Tibial nerve (tissue), 4 donors: ENCODE results near the gene CYP1A2. TPM values are rescaled to one million over a fixed set of nuclear protein-coding genes. Genes with fewer than 3 reads are reported as not detected.
"Not testable (repeated sequence)": the region's sequence is repeated elsewhere in the genome, so short reads cannot be mapped to it uniquely, and the experiment has no call there.

Source experiments
- DNase-seq, 2 donors: peaks; one replicate each; pipeline ENCODE4 v3.0.0-alpha.2; 2019; ENCODE audit warnings: low spot score in 2 of 2
- H3K27ac ChIP-seq, 4 donors: fragments of 200-600 bp; sonication (generic) in 3 of 4; one replicate each; pipeline ENCODE4 v1.5.1; 2017 to 2019; ENCODE audit warnings: mild to moderate bottlenecking in 1 of 4
- H3K27me3 ChIP-seq, 2 donors: fragments of 200-600 bp; sonication (generic) in 1 of 2; one replicate each; pipeline versions ENCODE4 v1.5.1 to v1.6.0; 2017 to 2019
- H3K36me3 ChIP-seq, 3 donors: fragments of 200-600 bp; sonication (generic); one replicate each; pipeline ENCODE4 v1.5.1; 2018 to 2019
- H3K4me1 ChIP-seq, 4 donors: fragments of 200-600 bp; sonication (generic) in 3 of 4; one replicate each; pipeline ENCODE4 v1.5.1; 2017 to 2019
- H3K4me3 ChIP-seq, 4 donors: fragments of 200-600 bp; sonication (generic) in 3 of 4; one replicate each; pipeline ENCODE4 v1.5.1; 2017 to 2019; ENCODE audit warnings: mild to moderate bottlenecking in 1 of 4, moderate library complexity in 1 of 4
- H3K9me3 ChIP-seq, 4 donors: fragments of 200-600 bp; sonication (generic) in 3 of 4; one replicate each; pipeline ENCODE4 v1.5.1; 2017 to 2019
- EP300 ChIP-seq, 2 donors: sonication (generic); formaldehyde crosslinking; IDR thresholded peaks; one replicate each; pipeline ENCODE4 v1.6.1; 2017; ENCODE audit warnings: antibody characterized with exemption in 2 of 2, mild to moderate bottlenecking in 1 of 2
- POLR2A ChIP-seq, 2 donors: fragments of 450-650 bp; IDR thresholded peaks; one replicate each; pipeline ENCODE4 v1.6.1; 2017; ENCODE audit warnings: antibody characterized with exemption in 2 of 2, mild to moderate bottlenecking in 2 of 2, moderate library complexity in 2 of 2
- WGBS, 2 donors: methylation state at CpG; one replicate each; pipeline ENCODE4 v1.1.5; 2018; 5-methylcytosine and 5-hydroxymethylcytosine counted together
- total RNA-seq, 4 donors: library from RNA; depleted of rRNA; stranded (reverse); fragments of >200 nt; gene quantifications; one replicate each; pipeline ENCODE4 v1.1.0, GENCODE V29; 2016
- TF ChIP-seq, protein P1 (sequence below), 5 experiments: fragments of 200-600 bp in 3 of 5; fragments of 450-650 bp in 2 of 5; sonication (generic) in 3 of 5; IDR thresholded peaks; one replicate each; pipeline ENCODE4 v1.5.1; 2016 to 2019; ENCODE audit warnings: antibody characterized with exemption in 5 of 5, mild to moderate bottlenecking in 3 of 5, moderate library complexity in 2 of 5

CYP1A2 gene
- total RNA-seq, 4 donors from 2014 or later: not detected

DNA sequence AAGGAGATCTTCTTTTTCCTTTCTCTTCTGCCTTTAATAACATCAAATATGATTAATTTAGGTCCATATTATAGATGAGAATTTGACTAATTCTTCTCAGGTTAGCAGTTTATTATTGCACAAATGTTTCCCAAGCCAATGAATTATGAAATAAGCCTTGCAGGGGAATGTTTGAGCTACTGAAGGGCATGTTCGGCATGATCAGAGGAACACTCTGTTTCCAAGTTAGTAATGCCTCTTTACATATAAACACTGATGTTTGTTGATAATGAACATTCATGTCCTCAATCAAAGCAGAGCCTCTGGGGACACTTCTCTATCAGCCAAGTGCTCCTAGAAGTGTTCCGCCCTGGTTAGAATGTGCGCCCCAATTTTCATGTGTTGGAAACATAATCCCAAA lies 13.3 kb upstream of the CYP1A2 start:
- DNase-seq: no peak
- 90% methylated on average over 3 of the region's 3 CpGs for WGBS, 2 donors
- Histone ChIP-seq H3K4me3 (no peak overlapping the region), H3K9me3 (no peaks in the 10 kb centered on the region), H3K27ac (no peak overlapping the region), H3K36me3 (no peaks in the 10 kb centered on the region), H3K27me3 (peaks cover 0 to 48% of the 10 kb centered on the region in 2 donors), H3K4me1 (no peaks in the 10 kb centered on the region)
- TF ChIP-seq, protein P1, sequence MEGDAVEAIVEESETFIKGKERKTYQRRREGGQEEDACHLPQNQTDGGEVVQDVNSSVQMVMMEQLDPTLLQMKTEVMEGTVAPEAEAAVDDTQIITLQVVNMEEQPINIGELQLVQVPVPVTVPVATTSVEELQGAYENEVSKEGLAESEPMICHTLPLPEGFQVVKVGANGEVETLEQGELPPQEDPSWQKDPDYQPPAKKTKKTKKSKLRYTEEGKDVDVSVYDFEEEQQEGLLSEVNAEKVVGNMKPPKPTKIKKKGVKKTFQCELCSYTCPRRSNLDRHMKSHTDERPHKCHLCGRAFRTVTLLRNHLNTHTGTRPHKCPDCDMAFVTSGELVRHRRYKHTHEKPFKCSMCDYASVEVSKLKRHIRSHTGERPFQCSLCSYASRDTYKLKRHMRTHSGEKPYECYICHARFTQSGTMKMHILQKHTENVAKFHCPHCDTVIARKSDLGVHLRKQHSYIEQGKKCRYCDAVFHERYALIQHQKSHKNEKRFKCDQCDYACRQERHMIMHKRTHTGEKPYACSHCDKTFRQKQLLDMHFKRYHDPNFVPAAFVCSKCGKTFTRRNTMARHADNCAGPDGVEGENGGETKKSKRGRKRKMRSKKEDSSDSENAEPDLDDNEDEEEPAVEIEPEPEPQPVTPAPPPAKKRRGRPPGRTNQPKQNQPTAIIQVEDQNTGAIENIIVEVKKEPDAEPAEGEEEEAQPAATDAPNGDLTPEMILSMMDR (IDR thresholded peaks at IDR 0.05): no peak
- TF ChIP-seq EP300 (IDR thresholded peaks at IDR 0.05) (no peak), POLR2A (IDR thresholded peaks at IDR 0.05) (no peak)

GRCh38 chr15:74738239-74738638 lies 10.4 kb upstream of the CYP1A2 start:
- DNase-seq, H3K36me3 ChIP-seq, H3K27ac ChIP-seq, H3K4me3 ChIP-seq, H3K4me1 ChIP-seq: not testable (repeated sequence)
- Histone ChIP-seq H3K27me3 (peaks cover 0 to 24% of the 10 kb centered on the region in 2 donors), H3K9me3 (peaks cover 0 to 16% (median 0%) of the 10 kb centered on the region in 4 donors)
- WGBS, 2 donors: 45 to 53% methylated on average over 5 of the region's 5 CpGs

- Histone ChIP-seq H3K4me3 (no peak overlapping the region), H3K27ac (no peak overlapping the region), H3K9me3 (peaks cover 0 to 17% (median 0%) of the 10 kb centered on the region in 4 donors), H3K36me3 (no peaks in the 10 kb centered on the region), H3K27me3 (peaks cover 0 to 5% of the 10 kb centered on the region in 2 donors), H3K4me1 (no peaks in the 10 kb centered on the region)
- WGBS, 2 donors: 75 to 91% methylated on average over 5 of the region's 5 CpGs
- no peak for DNase-seq
- TF ChIP-seq, protein P1 (IDR thresholded peaks at IDR 0.05): no peak
- TF ChIP-seq POLR2A (IDR thresholded peaks at IDR 0.05) (no peak), EP300 (IDR thresholded peaks at IDR 0.05) (no peak)
Observed at GRCh38 chr15:74742422-74742821, 6.2 kb upstream of the CYP1A2 start.

- Histone ChIP-seq H3K36me3 (no peaks in the 10 kb centered on the region), H3K4me1 (no peaks in the 10 kb centered on the region), H3K9me3 (peaks cover 0 to 17% (median 0%) of the 10 kb centered on the region in 4 donors), H3K27me3 (peaks cover 0 to under 1% of the 10 kb centered on the region in 2 donors), H3K4me3 (no peak overlapping the region), H3K27ac (no peak overlapping the region)
- 66% methylated on average over 4 of the region's 4 CpGs for WGBS, 2 donors
- TF ChIP-seq POLR2A (IDR thresholded peaks at IDR 0.05) (no peak), EP300 (IDR thresholded peaks at IDR 0.05) (no peak)
- TF ChIP-seq, protein P1 (IDR thresholded peaks at IDR 0.05): no peak
- no peak for DNase-seq
Observed at GRCh38 chr15:74746389-74746788, 2.3 kb upstream of the CYP1A2 start.

GRCh38 chr15:74749832-74750231 lies 1.2 kb downstream of the CYP1A2 start:
- Histone ChIP-seq H3K4me3 (no peak overlapping the region), H3K36me3 (no peaks in the 10 kb centered on the region), H3K9me3 (no peaks in the 10 kb centered on the region), H3K27ac (no peak overlapping the region), H3K27me3 (no peaks in the 10 kb centered on the region), H3K4me1 (no peaks in the 10 kb centered on the region)
- DNase-seq: no peak
- no peak for TF ChIP-seq POLR2A (IDR thresholded peaks at IDR 0.05)
- TF ChIP-seq EP300 (IDR thresholded peaks at IDR 0.05): no peak
- TF ChIP-seq, protein P1 (IDR thresholded peaks at IDR 0.05): no peak
- 88 to 90% methylated on average over 5 to 20 of the region's 20 CpGs for WGBS, 2 donors

DNA sequence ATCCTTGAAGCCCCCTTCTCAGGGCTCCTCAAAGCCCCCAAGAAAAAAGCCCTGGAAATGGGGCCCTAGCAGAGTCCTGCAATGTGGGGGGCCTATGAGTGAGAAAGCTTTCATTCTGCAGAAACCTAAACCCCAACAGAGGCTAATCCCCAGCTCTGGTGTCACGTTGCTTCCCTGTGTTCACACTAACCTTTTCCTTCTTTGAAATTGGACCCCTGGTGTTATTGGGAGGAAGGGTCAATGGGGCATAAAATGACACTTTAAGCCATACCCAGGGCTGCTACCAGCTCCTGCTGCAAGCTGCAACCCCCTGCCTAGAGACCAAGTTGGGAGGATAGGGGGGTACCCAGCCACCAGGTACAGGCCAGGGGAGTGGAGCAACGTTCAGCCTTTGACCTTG lies 2.1 kb downstream of the CYP1A2 start:
- no peak for DNase-seq
- TF ChIP-seq POLR2A (IDR thresholded peaks at IDR 0.05) (no peak), EP300 (IDR thresholded peaks at IDR 0.05) (no peak)
- TF ChIP-seq, protein P1 (IDR thresholded peaks at IDR 0.05): no peak
- Histone ChIP-seq H3K9me3 (no peaks in the 10 kb centered on the region), H3K27ac (no peak overlapping the region), H3K27me3 (no peaks in the 10 kb centered on the region), H3K4me3 (no peak overlapping the region), H3K36me3 (no peaks in the 10 kb centered on the region), H3K4me1 (no peaks in the 10 kb centered on the region)
- 8 to 25% methylated on average over 2 of the region's 2 CpGs for WGBS, 2 donors
